ENCODE measurements around the gene GPX4. TPM values are rescaled to one million over a fixed set of nuclear protein-coding genes. Genes with fewer than 3 reads are reported as not detected.

GPX4 gene
- polyA plus RNA-seq, 1 of the 3 experiments (the other 2 are of a cell fraction), result 925 TPM

GRCh38 chr19:1070931-1071791 lies 32.6 kb upstream of the GPX4 start:
- Histone ChIP-seq H2AFZ (ENCODE audit: low read depth) (no peak overlapping the region), H3K27me3 (ENCODE audit: insufficient read depth) (peaks cover 37% of the 10 kb centered on the region), H3K4me1 (ENCODE audit: control insufficient read depth in 1 of 2, insufficient read depth in 2 of 2, low read depth in 1 of 2, low read length in 1 of 2) (peaks cover 0 to 16% of the 10 kb centered on the region in 2 experiments; a peak in 1 of 4 replicates), H3K79me2 (ENCODE audit: insufficient read depth) (no peaks in the 10 kb centered on the region), H3F3A (replicated peaks; ENCODE audit: insufficient read depth) (peaks cover 18% of the 10 kb centered on the region), H3K4me2 (no peak overlapping the region), H3K4me3 (ENCODE audit: low read depth in 2 of 2, low read length in 1 of 2) (peak overlapping the region in 1 of 2 experiments; percentile 12; a peak in 1 of 4 replicates), H3K27ac (ENCODE audit: low read depth in 2 of 2, low read length in 1 of 2) (no peak overlapping the region), H4K20me1 (ENCODE audit: insufficient read depth) (no peaks in the 10 kb centered on the region), H3K9ac (no peak overlapping the region), H3K9me2 (no peaks in the 10 kb centered on the region), H3K9me3 (no peaks in the 10 kb centered on the region), H3K36me3 (replicated peaks in 1 of 2; ENCODE audit: control insufficient read depth in 1 of 2, insufficient read depth in 2 of 2, low read length in 1 of 2) (no peaks in the 10 kb centered on the region)
- TF ChIP-seq MXI1 (IDR thresholded peaks at IDR 0.05; ENCODE audit: low read depth, low read length) (no peak), NFIC (IDR thresholded peaks at IDR 0.05; ENCODE audit: borderline replicate concordance) (no peak), SMC3 (IDR thresholded peaks at IDR 0.05; ENCODE audit: low read depth, low read length) (no peak), REST (IDR thresholded peaks at IDR 0.05; ENCODE audit: low read depth, low read length) (no peak), MAX (IDR thresholded peaks at IDR 0.05; ENCODE audit: low read depth) (no peak), GABPA (IDR thresholded peaks at IDR 0.05; ENCODE audit: low read depth) (no peak), JUND (IDR thresholded peaks at IDR 0.05) (no peak), USF2 (IDR thresholded peaks at IDR 0.05; ENCODE audit: borderline replicate concordance, low read depth, low read length) (no peak), TEAD4 (IDR thresholded peaks at IDR 0.05; ENCODE audit: borderline replicate concordance, insufficient read depth) (no peak), TCF12 (IDR thresholded peaks at IDR 0.05) (no peak), NRF1 (IDR thresholded peaks at IDR 0.05; ENCODE audit: low read depth, low read length) (no peak), RAD21 (IDR thresholded peaks at IDR 0.05; ENCODE audit: low read length) (no peak), GATA2 (CRISPR knock-in tag; IDR thresholded peaks at IDR 0.05) (no peak), RCOR1 (IDR thresholded peaks at IDR 0.05; ENCODE audit: low read length) (no peak), EP300 (IDR thresholded peaks at IDR 0.05; ENCODE audit: borderline replicate concordance in 1 of 2, low read depth in 1 of 2, low read length in 1 of 2) (no peak), CTCF (IDR thresholded peaks at IDR 0.05) (no peak), FOSL2 (IDR thresholded peaks at IDR 0.05; ENCODE audit: borderline replicate concordance, low read depth) (no peak), RFX5 (IDR thresholded peaks at IDR 0.05; ENCODE audit: low read length) (no peak), TAF1 (IDR thresholded peaks at IDR 0.05; ENCODE audit: borderline replicate concordance, low read depth, low read length) (no peak)
- ChIA-PET POLR2A (interaction anchor here (1.1 to 1.4 kb wide), 2 partner anchors 22 to 103 kb away, joined by 3 to 4 read pairs; partner anchors contain the start of gene SBNO2), CTCF (interaction anchor here (0.7 to 2.7 kb wide), 7 partner anchors 9 to 173 kb away, joined by 3 to 11 read pairs (median 3); partner anchors contain the start of gene WDR18)
- peak; percentile 62 for DNase-seq
- WGBS (ENCODE audit: low lambda C conversion rate), result 0% methylated on average over 3 of the region's 99 CpGs
